Fibroblast of peridontal ligament (primary cell): Measurements from ENCODE around the gene TMC8.
A peak's percentile ranks its signal among the peaks of the same experiment; 100 is the strongest.
"Not testable (repeated sequence)": the region's sequence is repeated elsewhere in the genome, so short reads cannot be mapped to it uniquely, and the experiment has no call there.

Source experiments
- DNase-seq: peaks from one replicate; pipeline ENCODE4 v3.0.0-alpha.2; 2010; ENCODE audit errors: extremely low read depth

TMC8 gene

DNA sequence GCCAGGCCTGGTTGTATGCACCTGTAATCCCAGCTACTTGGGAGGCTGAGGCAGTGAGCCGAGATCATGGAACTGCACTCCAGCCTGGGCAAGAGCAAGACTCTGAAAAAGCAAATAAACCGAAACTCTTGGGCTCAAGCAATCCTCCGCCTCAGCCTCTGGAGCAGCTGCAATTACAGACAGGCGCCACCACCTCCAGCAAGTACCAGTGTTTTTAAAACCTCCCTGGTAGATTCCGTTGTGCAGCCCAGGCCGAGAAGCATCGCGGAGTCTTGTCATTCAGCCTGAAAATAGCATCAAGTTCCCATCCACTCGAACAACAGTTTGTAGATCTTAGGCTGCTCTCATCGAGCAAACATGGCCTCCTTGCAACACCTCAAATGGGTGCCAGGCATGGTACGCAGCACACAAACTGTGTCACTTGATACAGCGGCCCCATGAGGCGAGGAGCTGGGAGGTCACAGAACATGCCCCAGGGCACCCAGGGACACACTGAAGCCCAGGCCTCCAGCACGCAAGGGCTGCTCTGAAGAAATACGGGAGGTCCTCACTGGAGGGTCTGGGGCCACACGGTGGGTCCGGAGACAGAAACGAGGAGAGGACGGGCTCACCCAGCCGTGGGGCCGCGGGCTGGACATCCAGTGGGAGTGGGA, 20.1 kb upstream of the TMC8 start:
- no peak for DNase-seq

DNA sequence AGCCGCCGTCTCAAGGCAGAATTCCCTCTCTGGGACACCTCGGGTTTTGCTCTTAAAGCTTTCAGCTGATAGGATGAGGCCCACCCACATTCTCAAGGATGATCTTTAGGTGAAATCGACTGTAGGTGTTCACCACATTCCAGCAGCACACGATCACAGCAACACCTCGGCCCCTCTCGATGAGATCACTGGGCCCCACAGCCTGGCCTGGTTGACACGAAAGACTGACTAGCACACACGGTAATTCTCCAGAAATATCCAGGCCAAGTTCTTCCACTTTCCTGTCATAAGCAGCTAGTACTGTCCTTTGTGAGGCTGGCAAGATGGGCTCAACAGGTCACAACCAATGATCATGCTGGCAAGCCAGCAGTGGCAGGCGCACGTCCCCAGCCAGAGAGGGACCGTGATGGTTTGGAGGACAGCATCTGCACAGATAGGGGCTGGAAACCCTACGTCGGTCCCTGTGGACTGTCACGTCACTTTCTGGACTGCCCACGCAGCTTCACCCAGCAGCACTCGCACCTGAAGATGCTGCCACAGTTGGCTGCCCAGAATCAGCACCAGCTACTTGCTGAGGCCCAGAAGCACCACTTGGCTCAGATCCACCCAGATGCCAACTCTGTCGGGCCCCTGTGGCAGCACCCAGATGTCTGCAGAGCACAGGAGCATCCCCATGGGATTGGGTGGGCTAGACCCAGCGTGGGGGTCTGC, 19.4 kb upstream of the TMC8 start:
- DNase-seq, result no peak

DNA sequence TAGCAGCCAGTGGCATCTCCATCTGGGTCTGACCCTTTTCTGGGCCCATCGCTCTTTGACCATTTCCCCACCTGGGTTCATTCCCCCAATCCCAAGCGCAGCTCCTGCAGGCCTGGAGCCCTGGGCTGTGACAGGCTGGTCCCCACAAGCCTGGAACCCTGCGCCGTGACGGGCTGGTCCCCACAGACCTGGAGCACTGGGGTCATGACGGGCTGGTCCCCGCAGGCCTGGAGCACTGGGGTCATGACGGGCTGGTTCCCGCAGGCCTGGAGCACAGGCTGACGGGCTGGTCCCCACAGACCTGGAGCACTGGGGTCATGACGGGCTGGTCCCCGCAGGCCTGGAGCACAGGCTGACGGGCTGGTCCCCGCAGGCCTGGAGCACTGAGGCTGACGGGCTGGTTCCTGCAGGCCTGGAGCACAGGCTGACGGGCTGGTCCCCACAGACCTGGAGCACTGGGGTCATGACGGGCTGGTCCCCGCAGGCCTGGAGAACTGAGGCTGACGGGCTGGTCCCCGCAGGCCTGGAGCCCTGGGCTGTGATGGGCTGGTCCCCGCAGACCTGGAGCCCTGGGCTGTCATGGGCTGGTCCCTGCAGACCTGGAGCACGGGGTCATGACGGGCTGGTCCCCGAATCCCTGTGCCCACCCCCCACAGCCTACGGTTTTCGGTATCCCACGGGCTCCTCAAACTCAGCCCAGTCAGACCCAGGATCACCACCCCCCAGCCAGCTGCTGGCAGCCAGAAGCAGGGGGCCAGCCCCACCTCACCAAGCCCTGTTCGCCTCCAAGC, 18.6 kb upstream of the TMC8 start:
- no peak for DNase-seq

DNA sequence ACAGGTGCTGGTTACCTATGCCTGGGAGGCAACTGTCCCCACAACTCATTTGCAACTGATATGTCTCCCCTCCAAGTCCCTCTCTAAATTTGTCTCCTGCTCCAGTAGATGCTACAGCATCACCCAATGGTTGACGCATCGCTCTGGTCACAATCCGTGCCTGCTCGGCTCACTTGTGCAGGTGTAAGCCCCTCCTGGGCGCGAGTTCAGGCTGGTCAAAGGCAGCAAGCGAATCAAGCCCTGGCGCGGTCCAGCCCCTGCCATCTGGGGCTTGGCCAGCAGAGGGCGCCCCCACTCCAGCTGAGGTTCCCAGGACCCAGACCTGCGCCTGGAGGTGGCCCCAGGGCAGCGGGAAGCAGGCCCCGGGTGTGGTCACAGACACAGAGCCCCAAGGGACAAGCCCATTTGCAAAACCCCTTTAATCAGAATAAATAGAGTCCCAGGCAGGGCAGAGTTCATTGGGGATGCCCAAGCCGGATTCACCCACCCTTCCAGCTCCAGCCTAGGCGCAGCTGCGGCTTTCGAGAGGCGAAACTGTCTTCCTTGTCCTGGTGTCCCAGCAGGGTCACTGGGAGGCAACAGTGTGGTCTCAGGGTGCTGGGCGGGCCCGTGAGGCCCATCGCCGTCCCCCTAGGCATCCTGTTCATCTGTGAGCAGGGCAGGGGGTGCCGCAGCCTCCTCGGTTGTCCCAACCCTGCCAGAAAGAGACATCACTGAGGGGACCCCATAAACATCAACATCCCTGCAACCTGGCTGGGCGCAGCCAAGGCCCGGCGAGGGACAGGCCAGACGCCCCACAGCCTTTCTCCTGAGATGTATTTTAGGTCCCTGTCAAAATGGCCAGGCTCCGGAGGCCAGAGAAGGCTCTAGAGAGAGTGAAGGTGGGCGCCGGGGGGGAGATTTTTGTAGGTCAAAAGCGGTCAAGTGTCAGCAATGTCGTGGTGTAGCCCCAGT, 17.8 kb upstream of the TMC8 start:
- DNase-seq, result peak; percentile 37

DNA sequence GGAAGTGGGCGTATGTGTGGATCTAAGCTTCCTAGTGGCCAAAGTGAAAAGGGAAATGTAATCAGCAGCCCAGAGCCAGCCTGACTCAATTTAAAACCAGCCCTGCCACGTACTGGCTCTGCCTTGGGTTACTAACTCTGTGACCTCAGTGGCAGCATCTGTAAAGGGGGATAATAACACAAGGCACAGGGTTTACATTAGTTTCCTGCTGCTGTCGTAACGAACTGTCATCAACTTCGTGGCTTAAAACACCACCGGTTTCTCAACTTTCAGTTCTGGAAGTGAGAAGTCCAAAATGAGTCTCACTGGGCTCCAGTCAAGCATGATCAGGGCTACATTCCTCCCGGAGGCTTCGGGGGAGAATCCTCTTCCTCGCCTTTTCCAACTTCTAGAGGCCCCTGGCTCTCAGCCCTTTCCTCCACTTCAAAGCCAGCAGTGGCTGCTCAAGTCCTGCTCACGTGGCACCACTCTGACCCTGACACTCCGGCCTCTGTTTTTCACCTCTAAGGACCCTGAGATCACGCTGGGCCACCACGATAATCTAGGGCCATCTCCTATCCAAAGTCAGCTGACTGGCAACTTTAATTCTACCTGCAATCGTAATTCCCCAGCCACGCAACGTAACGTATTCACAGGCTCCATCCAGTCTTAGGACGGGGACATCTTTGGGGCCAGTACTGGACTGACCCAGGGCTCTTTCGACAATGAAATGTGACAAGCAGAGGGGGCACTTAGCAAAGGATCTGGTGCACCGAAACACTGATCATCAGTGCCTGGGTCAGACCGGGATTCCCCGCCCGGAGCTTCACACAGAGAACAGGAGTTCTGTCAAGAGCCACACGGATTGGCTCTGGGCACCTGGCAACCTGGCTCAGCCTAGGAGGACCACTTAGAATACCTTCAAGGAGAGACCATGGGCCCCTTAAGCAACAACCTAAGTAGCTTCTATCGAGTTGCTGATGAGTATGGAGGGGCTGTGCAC, 16.5 kb upstream of the TMC8 start:
- DNase-seq, result peak; percentile 7

DNA sequence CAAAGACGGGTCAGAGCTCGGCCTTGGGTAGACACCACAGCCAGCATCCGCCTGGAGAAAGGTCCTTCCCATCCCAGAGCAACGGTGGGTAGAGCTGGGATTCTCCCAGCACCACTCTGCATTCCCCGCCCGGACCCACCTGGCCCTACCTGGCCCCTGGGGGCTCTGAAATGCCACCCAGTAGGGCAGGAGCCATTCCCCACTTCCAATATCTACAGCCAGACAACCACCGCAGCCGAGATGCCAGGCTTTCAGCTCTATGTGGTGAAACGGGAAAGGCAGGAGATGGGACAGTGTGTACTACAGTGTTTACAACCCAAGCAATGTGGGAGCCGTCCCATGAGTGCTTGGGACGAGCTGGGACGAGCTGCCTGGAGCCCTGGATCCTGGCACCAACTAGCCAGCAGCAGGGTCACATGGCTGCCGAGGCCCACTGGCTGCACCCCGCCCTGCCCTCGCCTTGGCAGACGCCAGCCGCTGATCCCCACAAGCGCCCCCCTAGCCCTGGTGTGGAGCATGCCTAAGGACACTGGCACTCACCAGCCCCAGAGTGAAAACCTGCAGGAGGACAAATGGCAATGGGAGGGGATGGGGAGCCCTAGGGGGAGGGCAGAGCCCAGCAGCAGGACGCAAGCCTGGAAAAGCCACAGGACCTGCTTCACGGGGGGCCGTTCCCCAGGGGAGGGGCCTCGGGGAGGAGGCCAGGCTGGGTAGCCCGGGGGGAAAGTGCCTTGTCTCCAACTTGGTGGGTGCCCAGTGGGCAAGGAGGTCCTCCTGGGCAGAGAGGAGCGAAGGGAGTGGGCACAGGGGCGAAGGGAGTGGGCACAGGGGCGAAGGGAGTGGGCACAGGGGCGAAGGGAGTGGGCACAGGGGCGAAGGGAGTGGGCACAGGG, 15.5 kb upstream of the TMC8 start:
- DNase-seq, result no peak

DNA sequence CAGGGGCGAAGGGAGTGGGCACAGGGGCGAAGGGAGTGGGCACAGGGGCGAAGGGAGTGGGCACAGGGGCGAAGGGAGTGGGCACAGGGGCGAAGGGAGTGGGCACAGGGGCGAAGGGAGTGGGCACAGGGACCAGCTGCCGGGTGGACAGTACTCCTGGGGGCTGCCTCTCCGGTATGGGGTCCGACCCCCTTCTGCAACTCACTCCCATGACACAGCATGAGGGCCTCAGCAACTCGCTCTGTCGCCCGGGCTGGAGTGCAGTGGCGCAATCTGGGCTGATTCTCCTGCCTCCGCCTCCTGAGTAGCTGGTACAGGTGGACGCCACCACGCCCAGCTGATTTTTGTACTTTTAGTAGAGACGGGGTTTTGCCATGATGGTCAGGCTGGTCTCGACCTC, 14.8 kb upstream of the TMC8 start:
- DNase-seq, result not testable (repeated sequence)

DNA sequence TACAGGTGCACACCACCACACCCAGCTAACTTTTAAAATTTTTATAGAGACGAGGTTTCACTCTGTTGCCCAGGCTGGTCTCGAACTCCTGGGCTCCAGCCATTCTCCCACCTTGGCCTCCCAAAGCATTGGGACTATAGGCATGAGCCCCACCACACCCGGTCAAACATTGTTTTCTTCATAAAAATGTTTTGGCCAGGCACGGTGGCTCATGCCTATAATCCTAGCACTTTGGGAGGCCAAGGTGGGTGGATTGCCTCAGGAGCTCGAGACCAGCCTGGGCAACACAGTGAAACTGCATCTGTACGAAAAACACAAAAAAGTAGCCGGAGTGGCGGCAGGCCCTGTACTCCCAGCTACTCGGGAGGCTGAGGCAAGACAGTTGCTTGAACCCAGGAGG, 14.2 kb upstream of the TMC8 start:
- DNase-seq, result no peak

DNA sequence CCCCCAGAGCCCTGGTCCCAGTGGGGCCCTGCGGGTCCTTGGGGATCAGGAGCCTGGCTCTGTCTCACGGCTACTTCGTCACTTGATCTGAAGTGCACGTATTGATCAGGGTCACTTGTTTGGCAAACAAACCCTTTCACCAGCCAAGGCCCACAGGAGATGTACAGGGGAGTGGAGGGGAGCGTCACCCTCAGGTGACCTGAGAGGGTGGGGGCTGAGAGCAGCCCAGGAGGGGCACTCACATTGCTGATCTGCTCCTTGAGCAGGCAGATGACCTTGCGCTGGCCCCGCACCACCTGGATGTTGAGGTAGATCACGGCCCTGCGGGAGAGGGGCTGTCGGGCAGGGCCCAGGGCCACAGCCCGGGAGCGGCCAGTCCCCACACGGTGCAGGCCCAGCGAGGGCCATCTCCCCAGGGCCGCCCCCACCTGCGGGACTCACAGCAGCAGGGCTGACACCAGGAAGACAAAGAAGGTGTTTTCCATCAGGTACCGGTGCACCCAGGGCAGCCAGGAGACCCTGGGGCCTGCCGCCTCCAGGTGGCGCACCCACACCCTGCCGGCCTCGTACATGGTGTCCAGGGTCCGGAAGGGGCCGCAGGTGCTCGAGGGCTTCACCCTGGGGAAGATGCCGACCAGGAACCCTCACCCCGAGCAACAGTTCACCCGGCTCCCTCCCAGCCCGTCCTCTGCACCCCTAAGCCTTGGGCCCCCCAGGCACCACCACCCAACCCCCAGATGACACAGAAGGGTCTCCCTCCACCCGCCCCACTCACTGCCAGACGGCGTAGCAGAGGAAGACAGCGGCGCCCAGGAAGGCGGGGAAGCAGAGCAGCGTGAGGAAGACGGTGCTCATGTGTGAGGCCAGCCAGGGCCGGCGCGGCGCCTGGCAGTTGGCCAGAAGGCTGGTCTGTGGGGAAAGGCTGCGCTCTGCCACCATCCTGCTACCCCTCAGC, 13.3 kb upstream of the TMC8 start:
- no peak for DNase-seq

DNA sequence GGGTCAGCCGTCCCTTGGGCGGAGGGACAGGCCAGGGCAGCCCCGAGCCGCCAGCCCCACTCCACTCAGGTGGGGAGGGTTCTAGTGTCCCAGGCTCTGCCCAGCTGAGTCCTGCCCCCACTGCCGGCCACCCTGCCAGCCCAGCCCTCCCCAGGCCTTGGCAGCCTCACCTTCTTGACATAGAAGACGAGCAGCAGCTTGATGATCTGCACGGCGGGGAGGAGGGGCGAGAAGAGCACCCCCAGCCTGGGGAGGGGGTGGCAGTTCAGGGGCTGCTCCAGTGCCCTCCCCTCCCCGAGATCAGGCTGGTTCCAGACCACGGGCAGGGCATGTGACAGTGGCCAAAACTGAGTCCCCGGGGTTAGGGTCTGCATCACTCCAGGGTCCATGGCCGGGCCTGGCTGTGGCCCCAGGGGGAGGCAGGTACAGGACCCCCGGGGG, 11.8 kb upstream of the TMC8 start:
- no peak for DNase-seq

DNA sequence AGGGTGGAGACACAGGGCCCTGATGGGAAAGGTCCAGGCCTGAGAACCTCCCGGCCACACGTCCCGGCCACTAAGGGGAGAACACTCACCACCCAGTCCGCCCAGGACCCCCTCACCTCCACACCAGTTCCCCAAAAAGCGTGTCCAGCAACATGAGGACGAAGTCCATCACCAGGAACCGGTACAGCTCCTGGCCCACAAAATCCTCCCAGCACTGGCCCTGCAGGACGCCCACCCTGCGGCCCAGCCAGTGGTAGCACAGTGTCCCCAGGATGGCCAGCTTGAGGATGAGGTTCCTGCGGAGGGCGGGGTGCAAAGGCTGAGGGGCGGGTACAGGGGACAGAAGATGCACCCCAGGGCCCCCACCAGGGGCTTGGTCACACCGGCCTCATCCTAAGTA, 10.0 kb upstream of the TMC8 start:
- DNase-seq, result no peak

DNA sequence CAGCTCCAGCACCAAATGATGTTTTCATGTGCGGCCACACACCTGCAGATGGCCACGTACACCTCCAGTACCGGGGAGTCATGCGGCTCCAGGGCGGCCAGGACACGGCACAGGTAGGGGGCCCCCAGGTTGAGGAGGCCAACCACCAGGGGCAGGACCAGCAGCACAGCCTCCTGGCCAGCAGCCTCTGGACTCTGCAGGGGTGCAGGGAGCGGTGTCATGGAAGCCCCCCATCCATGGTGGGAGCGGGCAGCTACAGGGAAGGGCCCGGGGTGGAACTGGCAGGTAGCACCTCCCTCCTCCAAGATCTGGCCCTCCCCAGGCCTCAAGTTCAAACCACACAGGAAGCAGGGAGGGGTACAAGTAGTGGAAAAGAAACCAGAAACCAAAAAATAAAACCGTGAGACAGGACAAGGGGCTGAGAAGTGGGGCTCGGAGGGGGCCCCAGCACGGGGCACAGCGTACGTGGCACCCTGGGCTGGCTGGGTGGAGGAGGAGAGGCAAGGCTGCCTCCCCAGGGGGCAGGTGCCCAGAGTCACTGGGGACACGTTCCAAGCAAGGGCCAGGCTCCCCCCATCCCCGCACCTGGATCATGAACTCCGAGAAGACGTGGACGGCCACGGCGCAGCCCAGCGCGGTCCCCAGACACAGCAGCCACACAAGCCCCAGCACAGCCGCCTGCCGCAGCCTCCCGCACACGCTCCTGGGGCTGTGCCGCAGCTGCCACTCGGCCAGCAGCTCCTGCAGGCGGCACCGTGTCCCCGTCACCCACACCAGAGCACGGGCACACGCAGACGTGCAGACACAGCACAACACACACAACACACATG, 9.4 kb upstream of the TMC8 start:
- no peak for DNase-seq

DNA sequence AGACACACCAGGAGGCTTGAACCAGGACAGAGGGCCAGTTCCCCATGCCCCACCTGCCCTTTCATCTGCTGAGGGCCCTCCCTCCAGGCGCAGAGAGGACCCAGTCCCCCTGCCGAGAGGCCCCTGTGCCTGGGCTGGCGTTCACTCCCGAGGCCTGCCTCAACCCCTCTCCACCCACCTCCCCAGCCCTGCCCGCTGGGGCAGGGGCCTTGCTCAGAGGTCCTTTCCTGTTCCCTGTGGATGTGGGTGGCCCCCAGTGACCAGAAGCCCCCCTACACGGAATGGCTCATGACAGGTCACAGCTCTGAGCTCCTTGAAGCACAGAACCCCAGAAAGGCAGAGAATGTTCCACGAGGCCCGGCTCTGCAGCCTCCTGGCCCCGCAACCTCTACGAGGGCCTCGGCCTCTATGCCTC, 8.8 kb upstream of the TMC8 start:
- no peak for DNase-seq

DNA sequence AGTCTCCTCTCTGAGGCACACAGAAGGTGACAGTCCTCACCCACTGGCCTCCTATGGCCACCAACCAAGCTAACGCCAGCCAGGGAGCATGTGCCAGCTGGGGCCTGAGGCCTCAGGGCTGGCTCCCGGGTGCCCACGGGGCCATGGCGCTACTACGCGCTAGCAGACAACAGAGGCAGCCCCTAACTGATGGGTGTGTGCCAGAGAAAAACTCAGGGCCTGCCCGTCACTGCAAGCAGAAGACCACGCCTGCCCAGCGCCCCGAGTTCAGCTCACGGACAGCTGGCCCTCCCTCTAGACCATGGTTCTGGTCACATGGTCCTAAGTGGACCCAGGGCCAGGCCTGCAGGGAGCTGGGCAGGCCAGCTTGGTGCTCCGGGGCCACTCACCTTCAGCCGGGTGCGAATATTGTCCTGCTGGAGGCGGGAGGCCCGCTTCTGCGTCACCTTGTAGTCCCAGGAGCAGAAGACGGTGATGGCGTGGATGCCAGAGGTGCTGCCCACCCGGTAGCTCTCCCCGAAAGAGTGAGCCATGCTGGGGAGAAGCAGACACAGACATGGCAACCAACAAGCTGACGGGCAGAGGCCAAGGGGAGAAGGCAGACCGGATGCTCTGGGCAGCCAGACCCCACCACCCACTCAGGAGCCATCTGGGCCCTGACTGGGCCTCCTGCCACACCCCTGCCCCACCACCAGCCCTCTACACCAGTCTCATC, 8.2 kb upstream of the TMC8 start:
- DNase-seq, result no peak

DNA sequence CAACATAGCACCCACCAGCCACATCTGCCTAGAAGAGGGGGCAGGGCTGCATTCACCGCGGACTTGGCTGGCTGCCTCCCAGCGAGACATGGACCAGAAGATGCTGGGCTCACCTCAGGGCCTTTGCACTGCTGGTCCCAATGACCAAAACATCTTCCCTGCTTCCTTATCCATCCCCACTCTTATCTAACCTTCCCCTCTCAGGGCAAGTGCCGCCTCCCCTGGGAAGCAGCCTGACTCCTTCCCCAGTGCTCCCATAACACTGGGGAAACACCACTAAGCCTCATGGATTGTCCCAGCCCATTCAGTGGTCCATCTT, 7.7 kb upstream of the TMC8 start:
- DNase-seq, result no peak

DNA sequence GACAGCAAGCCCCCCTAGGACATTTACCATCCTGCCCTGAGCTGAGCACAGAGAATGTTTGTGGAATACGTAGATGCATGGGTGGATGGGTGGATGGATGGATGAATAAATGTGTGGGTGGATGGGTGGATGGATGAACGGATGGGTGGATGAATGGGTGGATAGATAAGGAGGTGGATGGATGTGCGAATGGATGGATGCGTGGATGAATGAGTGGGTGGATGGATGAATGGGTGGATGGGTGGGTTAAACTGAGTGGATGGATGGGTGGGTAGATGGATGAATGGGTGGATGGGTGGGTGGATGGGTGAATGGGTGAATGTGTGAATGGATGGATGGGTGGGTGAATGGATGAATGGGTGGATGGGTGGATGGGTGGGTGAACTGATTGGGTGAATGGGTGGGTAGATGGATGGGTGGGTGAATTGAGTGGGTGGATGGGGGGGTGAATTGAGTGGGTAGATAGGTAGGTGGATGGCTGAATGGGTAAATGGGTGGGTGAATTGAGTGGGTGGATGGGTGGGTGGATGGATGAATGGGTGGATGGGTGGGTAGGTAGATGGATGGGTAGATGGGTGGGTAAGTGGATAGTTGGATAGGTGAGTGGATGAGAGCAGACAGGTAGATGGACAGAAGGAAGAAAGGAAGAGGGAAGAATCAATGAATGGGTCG, 7.2 kb upstream of the TMC8 start:
- no peak for DNase-seq
